HepG2 (cell line): ENCODE results near the gene SULT1E1. TPM values are rescaled to one million over a fixed set of nuclear protein-coding genes. Genes with fewer than 3 reads are reported as not detected.

ENCODE experiments used
- ATAC-seq: fragments of 200-7000 bp; cut with Tn5 transposase; 3 replicates; pipeline ENCODE4 v1.9.1; 2020; ENCODE audit warnings: mild to moderate bottlenecking, moderate library complexity
- BruUV-seq: library from RNA; stranded (reverse); fragments of 400-500 nt; replicated peaks from 2 replicates; lab custom pipeline; 2021; lab: Mats Ljungman, UMichigan
- CTCF ChIA-PET: fragments of 300-600 bp; formaldehyde crosslinking; extraction: SDS; loops from one replicate; lab custom pipeline; 2021; ENCODE audit warnings: low total read pairs, inconsistent platforms, low intra/inter-chr PET ratio; lab: Yijun Ruan, JAX
- POLR2A ChIA-PET: fragments of 350-600 bp; sonication (Branson Sonifier 250); formaldehyde crosslinking; loops from one replicate; lab custom pipeline; 2020; ENCODE audit warnings: antibody characterized with exemption, inconsistent platforms; lab: Yijun Ruan, JAX
- DNase-seq: peaks from one replicate; pipeline ENCODE4 v3.0.0-alpha.2; 2015; ENCODE audit warnings: low spot score
- FAIRE-seq: peaks from 3 replicates; lab custom pipeline; 2011; peaks lifted over from hg19 to GRCh38; lab: Jason Lieb, UNC
- H2AFZ ChIP-seq: one replicate; pipeline ENCODE4 v1.6.1; 2011; ENCODE audit warnings: low read length, inconsistent platforms
- H3K27ac ChIP-seq: fragments of 300-600 bp; 3 replicates; pipeline ENCODE4 v1.8.0; 2011; ENCODE audit warnings: mixed run types, mild to moderate bottlenecking, mixed read lengths, low read length, inconsistent platforms; ENCODE audit not compliant: insufficient read depth; ENCODE audit errors: extremely low read length
- H3K27me3 ChIP-seq, 2 experiments: fragments of 200-600 bp in 1 of 2; 2 replicates in 1 of 2; 3 replicates in 1 of 2; pipeline versions ENCODE4 v1.6.0 to v1.8.0; 2011; ENCODE audit warnings: low read length in 2 of 2, mild to moderate bottlenecking in 2 of 2, moderate library complexity in 2 of 2, inconsistent platforms in 1 of 2; ENCODE audit not compliant: insufficient read depth in 2 of 2, control insufficient read depth in 1 of 2
- H3K36me3 ChIP-seq, 2 experiments: fragments of 200-600 bp in 1 of 2; replicated peaks in 1 of 2; 2 replicates in 1 of 2; 3 replicates in 1 of 2; pipeline versions ENCODE4 v1.5.1 to v1.8.0; 2011; ENCODE audit warnings: low read length in 2 of 2, inconsistent platforms in 1 of 2; ENCODE audit not compliant: insufficient read depth in 2 of 2, control insufficient read depth in 1 of 2
- H3K4me1 ChIP-seq: 2 replicates; pipeline ENCODE4 v1.5.1; 2012; ENCODE audit warnings: low read length, inconsistent platforms; ENCODE audit not compliant: insufficient read depth
- H3K4me2 ChIP-seq: 2 replicates; pipeline ENCODE4 v1.6.0; 2011; ENCODE audit warnings: low read depth, low read length, inconsistent platforms
- H3K4me3 ChIP-seq, 3 experiments: fragments of 200-600 bp in 1 of 3; sonication (generic), shearing (Covaris generic) in 1 of 3; replicated peaks in 1 of 3; 2 replicates each; pipeline ENCODE4 v1.5.1; 2011 to 2016; ENCODE audit warnings: low read length in 3 of 3, inconsistent platforms in 2 of 3, low read depth in 2 of 3, mild to moderate bottlenecking in 2 of 3, control low read depth in 1 of 3, mixed read lengths in 1 of 3; ENCODE audit not compliant: insufficient read depth in 1 of 3
- H3K79me2 ChIP-seq: one replicate; pipeline ENCODE4 v1.6.1; 2011; ENCODE audit warnings: low read length, inconsistent platforms; ENCODE audit not compliant: insufficient read depth
- H3K9ac ChIP-seq: 2 replicates; pipeline ENCODE4 v1.6.0; 2011; ENCODE audit warnings: mild to moderate bottlenecking, low read depth, low read length, inconsistent platforms; ENCODE audit not compliant: insufficient read depth
- H3K9me3 ChIP-seq: 2 replicates; pipeline ENCODE4 v1.5.1; 2012; ENCODE audit warnings: mild to moderate bottlenecking, low read length
- H4K20me1 ChIP-seq: 2 replicates; pipeline ENCODE4 v1.6.0; 2011; ENCODE audit warnings: inconsistent platforms, mild to moderate bottlenecking, low read length, moderate library complexity; ENCODE audit not compliant: insufficient read depth
- CBX5 ChIP-seq: sonication (generic); formaldehyde crosslinking; IDR thresholded peaks from 2 replicates; pipeline ENCODE4 v1.4.0; 2020; ENCODE audit warnings: missing genetic modification reagents, borderline replicate concordance
- FOXJ3 ChIP-seq: sonication (generic); formaldehyde crosslinking; IDR thresholded peaks from 2 replicates; pipeline ENCODE4 v1.4.0; 2020; ENCODE audit warnings: missing genetic modification reagents, mild to moderate bottlenecking, borderline replicate concordance
- FOXK2 ChIP-seq: fragments of 450-650 bp; IDR thresholded peaks from 2 replicates; pipeline ENCODE4 v1.6.1; 2016
- HNRNPK ChIP-seq: fragments of 200-400 bp; formaldehyde crosslinking; IDR thresholded peaks from 2 replicates; pipeline ENCODE4 v1.6.1; 2018; ENCODE audit warnings: low read length, low read depth, moderate library complexity, mild to moderate bottlenecking; ENCODE audit not compliant: poor library complexity, severe bottlenecking
- IRX3 ChIP-seq: sonication (generic); formaldehyde crosslinking; IDR thresholded peaks from 2 replicates; pipeline ENCODE4 v1.8.1; 2023; ENCODE audit warnings: mild to moderate bottlenecking, low read depth, missing genetic modification reagents, borderline replicate concordance
- KDM4B ChIP-seq: sonication (generic); formaldehyde crosslinking; IDR thresholded peaks from 2 replicates; pipeline ENCODE4 v1.4.0; 2020; ENCODE audit warnings: missing genetic modification reagents
- MAFK ChIP-seq, 2 experiments: IDR thresholded peaks in 1 of 2; conservative IDR thresholded peaks in 1 of 2; 2 replicates each; pipeline ENCODE4 v1.6.1; 2011; ENCODE audit warnings: improper control_type of control experiment in 2 of 2, low read length in 2 of 2
- MXD4 ChIP-seq: IDR thresholded peaks from 2 replicates; pipeline ENCODE4 v1.6.1; 2016; ENCODE audit warnings: mild to moderate bottlenecking, missing biosample characterization, missing genetic modification reagents
- NCOA2 ChIP-seq: sonication (generic); formaldehyde crosslinking; IDR thresholded peaks from 2 replicates; pipeline ENCODE4 v1.8.0; 2022; ENCODE audit warnings: inconsistent platforms
- NFIB ChIP-seq: sonication (generic); formaldehyde crosslinking; IDR thresholded peaks from 2 replicates; pipeline ENCODE4 v1.9.0; 2021; ENCODE audit warnings: missing genetic modification reagents, mild to moderate bottlenecking, borderline replicate concordance
- POGZ ChIP-seq: sonication (generic); formaldehyde crosslinking; IDR thresholded peaks from 2 replicates; pipeline ENCODE4 v1.4.0; 2020; ENCODE audit warnings: mild to moderate bottlenecking, missing genetic modification reagents
- RFX1 ChIP-seq: fragments of 450-650 bp; IDR thresholded peaks from 2 replicates; pipeline ENCODE4 v1.6.1; 2017
- SIX1 ChIP-seq: sonication (generic); formaldehyde crosslinking; IDR thresholded peaks from 2 replicates; pipeline ENCODE4 v1.4.0; 2020; ENCODE audit warnings: missing genetic modification reagents, borderline replicate concordance
- ZNF205 ChIP-seq: IDR thresholded peaks from 2 replicates; pipeline ENCODE4 v1.6.1; 2018; ENCODE audit warnings: missing biosample characterization, missing genetic modification reagents
- ZNF274 ChIP-seq: sonication (generic); formaldehyde crosslinking; IDR thresholded peaks from 2 replicates; pipeline ENCODE4 v1.5.1; 2020; ENCODE audit warnings: mild to moderate bottlenecking, missing genetic modification reagents
- ZNF354B ChIP-seq: sonication (generic); formaldehyde crosslinking; IDR thresholded peaks from 2 replicates; pipeline ENCODE4 v1.8.0; 2022; ENCODE audit warnings: mild to moderate bottlenecking, missing genetic modification reagents
- ZNF484 ChIP-seq: sonication (generic); formaldehyde crosslinking; IDR thresholded peaks from 2 replicates; pipeline ENCODE4 v1.5.1; 2020; ENCODE audit warnings: mild to moderate bottlenecking, low read depth, missing genetic modification reagents, borderline replicate concordance
- ZNF563 ChIP-seq: sonication (generic); formaldehyde crosslinking; IDR thresholded peaks from 2 replicates; pipeline ENCODE4 v1.8.0; 2022; ENCODE audit warnings: mild to moderate bottlenecking, moderate library complexity, missing genetic modification reagents
- WGBS: methylation state at CpG from one replicate; pipeline ENCODE4 v1.1.6; 2017; ENCODE audit warnings: low lambda C conversion rate; 5-methylcytosine and 5-hydroxymethylcytosine counted together
- in situ Hi-C: cut with HindIII; loops from 2 replicates; pipeline ENCODE4 v1.10.0; 2017; ENCODE audit warnings: low pct_unique_long_range_greater_than_20kb; ENCODE audit not compliant: extremely low pct_ligation_motif_present
- intact Hi-C: fragments of 100-400 bp; cut with micrococcal nuclease; formaldehyde crosslinking; loops from one replicate; pipeline ENCODE4 v1.10.0; 2022; ENCODE audit not compliant: unreplicated experiment
- polyA plus RNA-seq, 8 experiments: library from polyadenylated mRNA; depleted of rRNA in 3 of 8; stranded (reverse) in 7 of 8; unstranded in 1 of 8; fragments of >200 nt; fragmentation: Illumina TruSeq in 4 of 8; extraction: Trizol in 4 of 8; gene quantifications; 2 replicates each; pipeline versions ENCODE4 v1.2.1 to v1.2.3, GENCODE V29; 2011 to 2016; ENCODE audit warnings: low read depth in 4 of 8, missing spikeins in 1 of 8, mixed read lengths in 1 of 8; ENCODE audit not compliant: insufficient read depth in 1 of 8
- total RNA-seq, 5 experiments: library from RNA; depleted of rRNA; stranded (reverse); fragments of >200 nt; fragmentation: Illumina TruSeq; extraction: Trizol; gene quantifications; 2 replicates each; pipeline ENCODE4 v1.2.3, GENCODE V29; 2016; ENCODE audit warnings: low read depth in 1 of 5
- TF ChIP-seq, protein P1 (sequence below): sonication (generic); formaldehyde crosslinking; IDR thresholded peaks from 2 replicates; pipeline ENCODE4 v1.5.0; 2020; ENCODE audit warnings: missing genetic modification reagents
- TF ChIP-seq, protein P2 (sequence below): sonication (generic); formaldehyde crosslinking; IDR thresholded peaks from 2 replicates; pipeline ENCODE4 v1.4.0; 2020; ENCODE audit warnings: missing genetic modification reagents

The SULT1E1 gene
- total and polyA plus RNA-seq, 2 of the 13 experiments (the other 11 are each of a cell fraction or from before 2014, with no cell fraction given): 1.7 to 3.9 TPM

DNA sequence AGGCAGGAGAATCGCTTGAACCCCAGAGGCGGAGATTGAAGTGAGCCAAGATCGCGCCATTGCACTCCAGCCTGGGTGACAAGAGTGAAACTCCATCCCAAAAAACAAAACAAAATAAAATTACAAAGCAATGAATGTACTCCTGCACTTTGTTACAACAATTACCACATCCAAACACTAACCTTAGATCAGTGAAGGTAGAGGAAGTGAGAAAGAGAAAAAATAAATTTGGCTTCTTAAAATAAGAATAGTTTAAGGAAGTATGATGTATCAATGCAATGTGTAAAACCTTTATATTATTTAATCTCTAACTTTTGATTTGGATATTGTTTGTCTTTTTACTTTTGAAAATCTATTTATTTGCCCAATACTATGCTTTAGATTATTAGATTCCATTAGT is 49.2 kb upstream of the SULT1E1 start:
- intact Hi-C loops: no loop called here
- H3K79me2 ChIP-seq: no peaks in the 10 kb centered on the region
- WGBS: 92% methylated on average over 4 of the region's 4 CpGs
- ATAC-seq: no peak
- DNase-seq: no peak
- ChIA-PET CTCF (no interaction called here), POLR2A (no interaction called here)
- in situ Hi-C loops: no loop called here
- H3K4me3 ChIP-seq: no peak overlapping the region
- H3K4me2 ChIP-seq: no peak overlapping the region
- peaks cover under 1% of the 10 kb centered on the region; the same call in 1 of the 2 replicates for H3K9me3 ChIP-seq
- no peaks in the 10 kb centered on the region for H3K27me3 ChIP-seq
- no peak overlapping the region for H3K9ac ChIP-seq
- H4K20me1 ChIP-seq: no peaks in the 10 kb centered on the region
- TF ChIP-seq NFIB (CRISPR knock-in tag): no peak
- TF ChIP-seq ZNF274 (CRISPR knock-in tag): no peak
- no peak for TF ChIP-seq RFX1
- H3K4me1 ChIP-seq: no peaks in the 10 kb centered on the region
- no peak for FAIRE-seq
- no peaks in the 10 kb centered on the region for H3K36me3 ChIP-seq
- H2AFZ ChIP-seq: no peak overlapping the region
- no TSS peak for BruUV-seq
- H3K27ac ChIP-seq: no peak overlapping the region

DNA sequence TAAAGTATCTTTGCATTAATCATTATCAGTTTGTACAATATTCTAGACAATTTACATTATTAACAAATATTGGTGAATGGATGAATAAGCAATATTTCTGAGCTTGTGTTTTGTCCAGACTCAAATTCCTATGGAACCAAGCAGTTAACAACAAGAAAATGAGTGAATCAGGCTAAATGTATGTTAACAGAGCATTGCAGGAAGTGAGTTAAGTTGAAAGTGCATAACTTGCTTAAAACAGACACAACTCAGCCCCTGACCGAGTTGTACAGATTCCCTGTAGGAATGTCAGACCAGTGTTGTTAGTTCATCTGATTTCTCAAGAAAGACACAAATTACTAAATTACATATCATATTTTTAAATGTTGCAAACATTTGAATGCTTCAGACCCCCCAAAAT is 47.2 kb upstream of the SULT1E1 start:
- Histone ChIP-seq H3K79me2 (no peaks in the 10 kb centered on the region), H3K27ac (no peak overlapping the region), H3K9ac (no peak overlapping the region), H3K4me2 (no peak overlapping the region), H2AFZ (no peak overlapping the region), H3K4me1 (no peaks in the 10 kb centered on the region), H4K20me1 (no peaks in the 10 kb centered on the region), H3K4me3 (no peak overlapping the region), H3K36me3 (no peaks in the 10 kb centered on the region), H3K27me3 (no peaks in the 10 kb centered on the region), H3K9me3 (peaks cover 10% of the 10 kb centered on the region)
- ATAC-seq (no peak), FAIRE-seq (no peak), DNase-seq (no peak)
- POLR2A ChIA-PET: no interaction called here
- WGBS: 18% methylated on average over 1 of the region's 1 CpG
- CTCF ChIA-PET: no interaction called here
- intact Hi-C loops (no loop called here), in situ Hi-C loops (no loop called here)
- BruUV-seq: no TSS peak
- TF ChIP-seq HNRNPK (no peak), FOXK2 (no peak), IRX3 (no peak), POGZ (CRISPR knock-in tag) (no peak), SIX1 (CRISPR knock-in tag) (no peak), ZNF205 (CRISPR knock-in tag) (no peak), ZNF563 (no peak), MAFK (conservative IDR thresholded peaks at IDR 0.05 in 1 of 2, IDR thresholded peaks at IDR 0.05 in 1 of 2; ENCODE audit: low read length in 2 of 2) (no peak), FOXJ3 (no peak), MXD4 (no peak), KDM4B (CRISPR knock-in tag) (no peak), ZNF354B (no peak), ZNF484 (no peak), CBX5 (CRISPR knock-in tag) (no peak), NCOA2 (no peak)
- TF ChIP-seq, protein P1, sequence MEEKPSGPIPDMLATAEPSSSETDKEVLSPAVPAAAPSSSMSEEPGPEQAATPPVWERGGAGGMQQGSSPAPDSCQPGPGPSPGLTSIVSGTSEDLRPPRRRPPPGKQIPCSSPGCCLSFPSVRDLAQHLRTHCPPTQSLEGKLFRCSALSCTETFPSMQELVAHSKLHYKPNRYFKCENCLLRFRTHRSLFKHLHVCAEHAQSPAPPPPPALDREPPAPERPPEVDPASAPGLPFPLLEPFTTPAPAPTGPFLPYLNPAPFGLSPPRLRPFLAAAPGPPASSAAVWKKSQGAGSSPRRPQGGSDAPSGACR (CRISPR knock-in tag): no peak
- TF ChIP-seq, protein P2, sequence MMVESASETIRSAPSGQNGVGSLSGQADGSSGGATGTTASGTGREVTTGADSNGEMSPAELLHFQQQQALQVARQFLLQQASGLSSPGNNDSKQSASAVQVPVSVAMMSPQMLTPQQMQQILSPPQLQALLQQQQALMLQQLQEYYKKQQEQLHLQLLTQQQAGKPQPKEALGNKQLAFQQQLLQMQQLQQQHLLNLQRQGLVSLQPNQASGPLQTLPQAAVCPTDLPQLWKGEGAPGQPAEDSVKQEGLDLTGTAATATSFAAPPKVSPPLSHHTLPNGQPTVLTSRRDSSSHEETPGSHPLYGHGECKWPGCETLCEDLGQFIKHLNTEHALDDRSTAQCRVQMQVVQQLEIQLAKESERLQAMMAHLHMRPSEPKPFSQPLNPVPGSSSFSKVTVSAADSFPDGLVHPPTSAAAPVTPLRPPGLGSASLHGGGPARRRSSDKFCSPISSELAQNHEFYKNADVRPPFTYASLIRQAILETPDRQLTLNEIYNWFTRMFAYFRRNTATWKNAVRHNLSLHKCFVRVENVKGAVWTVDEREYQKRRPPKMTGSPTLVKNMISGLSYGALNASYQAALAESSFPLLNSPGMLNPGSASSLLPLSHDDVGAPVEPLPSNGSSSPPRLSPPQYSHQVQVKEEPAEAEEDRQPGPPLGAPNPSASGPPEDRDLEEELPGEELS (CRISPR knock-in tag): no peak
